Measurements from ENCODE around the gene MAFG. TPM values are rescaled to one million over a fixed set of nuclear protein-coding genes. Genes with fewer than 3 reads are reported as not detected.
A peak's percentile ranks its signal among the peaks of the same experiment; 100 is the strongest.

MAFG gene
- total RNA-seq, 2 experiments from 2014 or later, result 20.2 to 23.8 TPM

DNA sequence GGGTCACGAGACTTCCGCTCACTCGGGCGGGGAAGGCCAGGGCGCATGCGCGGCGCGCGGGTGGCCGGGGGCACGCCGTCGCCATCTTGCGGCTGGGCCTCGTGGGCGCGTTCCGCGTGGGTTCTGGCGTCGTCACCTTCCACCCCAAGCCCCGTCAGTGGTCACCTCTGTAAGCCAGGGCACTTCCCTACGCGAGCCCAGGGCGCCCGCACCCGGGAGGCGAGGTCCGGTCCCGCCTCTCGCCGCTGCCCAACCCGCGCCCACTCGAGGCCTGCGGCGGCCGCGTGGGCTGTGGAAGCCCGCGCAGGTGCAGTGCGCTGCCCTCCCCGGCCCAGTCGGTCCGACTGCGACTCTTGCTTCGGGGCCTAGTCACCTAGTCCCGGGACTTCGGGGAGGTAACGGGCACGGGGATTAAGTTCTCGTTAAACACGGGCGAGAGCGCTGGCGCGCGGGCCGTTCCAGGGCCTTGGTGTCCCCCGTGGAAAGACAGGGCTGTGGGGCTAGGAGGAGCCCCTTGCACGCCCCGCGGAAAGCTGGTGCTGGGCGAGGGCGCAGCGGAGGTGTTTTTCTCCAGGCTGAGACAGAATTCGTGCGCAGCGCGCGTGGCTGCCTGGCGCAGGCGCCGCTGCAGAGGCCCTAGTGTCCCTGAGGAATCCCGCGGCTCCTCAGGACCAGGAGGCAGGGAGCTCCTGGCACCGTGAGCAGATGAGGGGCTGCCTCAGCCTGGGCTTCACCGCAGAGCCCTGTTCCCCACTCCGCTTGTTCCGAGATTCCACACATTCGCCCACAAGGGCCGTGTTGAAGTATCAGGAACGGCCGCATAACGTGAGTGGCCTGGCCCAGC lies 55.9 kb downstream of the MAFG start:
- H3K27ac Mint-ChIP-seq, result peak overlapping the region; percentile 93
- DNase-seq, result peak; percentile 96
- H3K27me3 Mint-ChIP-seq, result no peaks in the 10 kb centered on the region
- peak overlapping the region; percentile 82 for H3K4me3 Mint-ChIP-seq
- ATAC-seq, result peak; percentile 17
- no peaks in the 10 kb centered on the region for H3K9me3 Mint-ChIP-seq (ENCODE audit: low read depth)
- H3K4me1 Mint-ChIP-seq, result peaks cover 37% of the 10 kb centered on the region
- H3K36me3 Mint-ChIP-seq, result peaks cover 22% of the 10 kb centered on the region
- CTCF ChIA-PET, result interaction anchor here (1.2 to 3.4 kb wide), 8 partner anchors 9 to 166 kb away, joined by 3 to 16 read pairs (median 4); partner anchors contain the start of genes ALYREF, ANAPC11, CENPX and DCXR

- CTCF ChIA-PET, result interaction anchor here (0.7 to 3.4 kb wide), 6 partner anchors 10 to 152 kb away, joined by 3 to 16 read pairs (median 6); partner anchors contain the start of genes ALYREF, ANAPC11, CENPX and LRRC45
- ATAC-seq, result peak; percentile 68
- peaks cover 40% of the 10 kb centered on the region for H3K4me1 Mint-ChIP-seq
- DNase-seq, result no peak
- H3K9me3 Mint-ChIP-seq (ENCODE audit: low read depth), result no peaks in the 10 kb centered on the region
- no peaks in the 10 kb centered on the region for H3K27me3 Mint-ChIP-seq
- H3K4me3 Mint-ChIP-seq, result peak within 1 kb of the TSS; percentile 85
- H3K27ac Mint-ChIP-seq, result peak within 1 kb of the TSS; percentile 93
- H3K36me3 Mint-ChIP-seq, result peaks cover 22% of the 10 kb centered on the region
Measured at GRCh38 chr17:81870981-81871386, 56.6 kb downstream of the MAFG start, which contains the start of gene ARHGDIA. TSS of gene ARHGDIA (minus strand) at chr17:81871337. CDS start at chr17:81869930, 1,407 bp downstream.

DNA sequence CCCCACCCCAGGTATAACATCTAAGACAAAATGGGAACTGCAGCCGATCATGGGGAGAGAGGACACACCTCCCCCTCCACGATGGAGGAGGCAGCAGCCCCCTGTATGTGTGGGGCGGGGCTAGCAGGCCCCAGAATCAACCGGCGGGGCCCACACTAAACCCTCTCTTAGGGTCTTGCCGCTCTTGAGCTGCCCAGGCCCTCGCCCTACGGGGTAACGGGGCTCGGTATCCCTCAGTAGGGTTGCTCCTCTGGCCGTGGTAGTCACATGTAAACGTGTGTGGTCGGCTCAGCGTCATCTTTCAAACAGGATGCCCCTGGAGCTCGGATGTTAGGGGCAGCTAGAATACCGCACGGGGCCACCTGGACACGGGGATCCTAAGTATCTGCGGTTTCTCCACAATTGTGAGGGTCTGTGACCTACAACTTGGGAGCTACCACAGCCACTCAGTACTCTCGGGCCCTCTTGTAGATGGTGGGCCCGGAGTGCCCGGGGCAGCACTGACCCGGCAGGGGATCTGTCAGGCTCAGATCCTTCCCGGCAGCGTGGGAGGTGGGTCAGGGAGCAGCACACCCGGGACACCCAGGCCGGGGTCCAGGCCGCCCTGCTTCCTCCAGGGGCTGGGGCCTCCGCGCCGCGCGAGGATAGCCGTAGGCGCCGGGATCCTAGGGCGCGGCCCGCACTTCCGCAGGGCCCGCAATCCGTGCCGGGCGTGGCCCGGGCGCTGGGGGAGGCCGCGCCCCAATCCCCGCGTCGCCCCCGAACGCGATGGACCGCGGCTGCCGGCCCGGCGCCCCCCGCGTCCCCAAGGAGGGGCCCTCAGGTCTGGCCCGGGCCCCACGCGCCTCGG lies 57.2 kb downstream of the MAFG start:
- Mint-ChIP-seq H3K9me3 (ENCODE audit: low read depth) (no peaks in the 10 kb centered on the region), H3K36me3 (peaks cover 22% of the 10 kb centered on the region), H3K4me3 (peak overlapping the region; percentile 85), H3K27ac (peak overlapping the region; percentile 91), H3K27me3 (no peaks in the 10 kb centered on the region), H3K4me1 (peaks cover 42% of the 10 kb centered on the region)
- peak; percentile 48 for ATAC-seq
- CTCF ChIA-PET, result interaction anchor here (0.7 to 3.4 kb wide), 11 partner anchors 9 to 152 kb away, joined by 3 to 16 read pairs (median 6); partner anchors contain the start of genes ALYREF, ANAPC11, CENPX and LRRC45
- peak; percentile 85 for DNase-seq

DNA sequence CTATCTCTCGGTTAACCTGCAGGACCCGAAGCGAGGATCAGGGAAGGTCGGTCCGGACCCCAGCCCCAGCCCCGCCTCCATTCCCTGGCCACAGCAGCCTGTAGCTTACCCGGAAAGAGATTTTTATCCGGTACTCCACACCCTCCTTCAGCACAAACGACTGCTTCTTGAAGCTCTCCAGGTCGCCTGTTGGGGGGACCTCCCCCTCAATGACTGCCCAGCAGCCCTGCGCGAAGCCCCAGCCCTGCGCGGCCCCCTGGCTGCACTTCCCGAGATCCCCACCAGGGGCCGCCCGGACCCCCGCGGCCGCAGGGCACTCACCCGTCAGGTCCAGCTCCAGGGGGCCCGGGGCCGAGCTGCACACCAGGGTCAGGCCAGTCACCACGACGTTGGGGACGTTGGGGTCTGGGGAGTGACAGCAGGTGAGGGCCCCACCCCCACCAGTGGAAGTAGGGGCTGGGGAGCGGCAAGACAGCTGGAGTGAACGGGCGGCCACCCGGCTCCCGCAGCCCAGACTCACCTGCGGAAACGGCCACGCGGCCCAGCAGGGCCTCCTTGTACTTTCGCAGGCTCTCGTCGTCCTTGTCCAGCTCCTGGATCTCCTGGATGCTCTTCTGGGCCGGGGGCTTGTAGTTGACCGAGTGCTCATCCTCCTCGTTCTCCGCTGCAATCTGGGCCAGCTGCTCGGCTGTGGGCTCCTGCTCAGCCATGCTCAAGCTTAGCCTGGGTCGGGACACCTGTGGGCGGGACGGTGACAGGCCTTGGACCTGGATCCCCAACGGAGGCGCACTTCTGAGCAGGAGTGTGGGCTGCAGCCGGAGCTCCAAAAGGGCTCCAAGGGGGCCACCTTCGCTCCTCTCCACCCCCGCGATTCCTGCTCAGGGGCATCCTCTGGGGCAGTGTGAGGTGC lies 58.1 kb downstream of the MAFG start:
- ATAC-seq, result no peak

GRCh38 chr17:81868674-81869220 lies 58.8 kb downstream of the MAFG start:
- ATAC-seq (no peak), DNase-seq (peak; percentile 48)
- Mint-ChIP-seq H3K27me3 (no peaks in the 10 kb centered on the region), H3K4me1 (peaks cover 42% of the 10 kb centered on the region), H3K36me3 (peaks cover 22% of the 10 kb centered on the region), H3K9me3 (ENCODE audit: low read depth) (no peaks in the 10 kb centered on the region), H3K27ac (peak overlapping the region; percentile 91), H3K4me3 (no peak overlapping the region)
- CTCF ChIA-PET, result interaction anchor here (0.6 to 3.4 kb wide), 11 partner anchors 8 to 151 kb away, joined by 3 to 16 read pairs (median 6); partner anchors contain the start of genes ANAPC11, MAFG, P4HB and SIRT7

More for the DNA sequence above, 58.1 kb downstream of the MAFG start:
- DNase-seq, result peak; percentile 62
- Mint-ChIP-seq H3K27ac (peak overlapping the region; percentile 91), H3K27me3 (no peaks in the 10 kb centered on the region), H3K9me3 (ENCODE audit: low read depth) (no peaks in the 10 kb centered on the region), H3K4me1 (peaks cover 40% of the 10 kb centered on the region), H3K36me3 (peaks cover 22% of the 10 kb centered on the region), H3K4me3 (peak overlapping the region; percentile 85)
- CTCF ChIA-PET, result interaction anchor here (0.5 to 3.4 kb wide), 15 partner anchors 8 to 153 kb away, joined by 3 to 16 read pairs (median 4); partner anchors contain the start of genes ALYREF, ANAPC11, CENPX and LRRC45

Other genes with a start within 250 kb of the MAFG start
- 10 to 100 TPM; 14.9 to 15.4 TPM for gene ARL16, start 243.9 kb downstream of the MAFG start, total RNA-seq
- gene HGS, start 243.7 kb downstream of the MAFG start, total RNA-seq, result 100 to 1,000 TPM; 145 to 159 TPM
- gene MRPL12, start 224.4 kb downstream of the MAFG start, total RNA-seq, result 100 to 1,000 TPM; 102 to 126 TPM
- gene SLC25A10, start 215.5 kb downstream of the MAFG start, total RNA-seq, result 10 to 100 TPM; 32.8 to 40.1 TPM
- not detected for gene GCGR, start 123.6 kb downstream of the MAFG start, total RNA-seq
- gene MCRIP1, start 94.4 kb downstream of the MAFG start, total RNA-seq, result 10 to 100 TPM; 49.9 to 50.1 TPM
- not detected for gene PPP1R27, start 92.7 kb downstream of the MAFG start, total RNA-seq
- gene P4HB, start 67.2 kb downstream of the MAFG start, total RNA-seq, result 100 to 1,000 TPM; 333 to 416 TPM
- 100 to 1,000 TPM; 693 to 725 TPM for gene ARHGDIA, start 56.4 kb downstream of the MAFG start, total RNA-seq
- 100 to 1,000 TPM; 215 to 236 TPM for gene ALYREF, start 36.1 kb downstream of the MAFG start, total RNA-seq
- 100 to 1,000 TPM; 138 to 155 TPM for gene ANAPC11, start 36.0 kb downstream of the MAFG start, total RNA-seq
- under 1 TPM in 1 of 2 experiments, not detected in 1; 0.23 TPM for gene NPB, start 25.5 kb downstream of the MAFG start, total RNA-seq
- 10 to 100 TPM; 48.5 TPM for gene PCYT2, start 16.3 kb downstream of the MAFG start, total RNA-seq
- 10 to 100 TPM; 55.1 to 61.0 TPM for gene SIRT7, start 9.6 kb downstream of the MAFG start, total RNA-seq
- gene PYCR1, start 9.6 kb upstream of the MAFG start, total RNA-seq, result 10 to 100 TPM; 27.7 to 61.7 TPM
- gene MYADML2, start 19.5 kb upstream of the MAFG start, total RNA-seq, result not detected
- under 1 TPM in 1 of 2 experiments, not detected in 1; 0.21 TPM for gene NOTUM, start 33.5 kb upstream of the MAFG start, total RNA-seq
- gene ASPSCR1, start 49.9 kb upstream of the MAFG start, total RNA-seq, result 10 to 100 TPM; 29.5 to 31.4 TPM
- 10 to 100 TPM; 80.2 to 91.3 TPM for gene CENPX, start 95.1 kb upstream of the MAFG start, total RNA-seq
- 10 to 100 TPM; 45.4 to 61.6 TPM for gene LRRC45, start 95.6 kb upstream of the MAFG start, total RNA-seq
- 1 to 10 TPM; 6.4 to 6.8 TPM for gene RAC3, start 103.9 kb upstream of the MAFG start, total RNA-seq
- 100 to 1,000 TPM; 120 to 124 TPM for gene DCXR, start 110.0 kb upstream of the MAFG start, total RNA-seq
- 10 to 100 TPM; 20.9 to 23.0 TPM for gene RFNG, start 124.1 kb upstream of the MAFG start, total RNA-seq
- 100 to 1,000 TPM in 1 of 2 experiments, 10 to 100 TPM in 1; 92.4 to 106 TPM for gene GPS1, start 124.2 kb upstream of the MAFG start, total RNA-seq
- 100 to 1,000 TPM; 134 to 139 TPM for gene DUS1L, start 138.1 kb upstream of the MAFG start, total RNA-seq
- gene FASN, start 170.5 kb upstream of the MAFG start, total RNA-seq, result 100 to 1,000 TPM; 229 to 277 TPM